ENCODE results near the gene DPY19L3. TPM values are rescaled to one million over a fixed set of nuclear protein-coding genes. Genes with fewer than 3 reads are reported as not detected.

The DPY19L3 gene
- total RNA-seq, result 30.0 and 31.8 TPM in 2 replicates

GRCh38 chr19:32405431-32406160 is at the start of gene DPY19L3:
Gene DPY19L3, plus strand, starts transcription at chr19:32405770. Its CDS starts 2,484 bp downstream, at chr19:32408254.
- H3K27ac ChIP-seq (ENCODE audit: low read depth, low read length), result peak within 1 kb of the TSS; percentile 90
- H3K4me2 ChIP-seq (ENCODE audit: insufficient read depth, low read length), result peak within 1 kb of the TSS; percentile 91
- no peaks in the 10 kb centered on the region for H3K27me3 ChIP-seq (ENCODE audit: insufficient read depth, low read length)
- peaks cover 25% of the 10 kb centered on the region for H3K79me2 ChIP-seq (ENCODE audit: insufficient read depth, low read length)
- TF ChIP-seq CTCF (IDR thresholded peaks at IDR 0.05; ENCODE audit: extremely low read depth, low read depth, low read length), result no peak
- peak within 1 kb of the TSS; percentile 87 for H2AFZ ChIP-seq (ENCODE audit: low read length)
- H3K9me3 ChIP-seq (ENCODE audit: low read depth, low read length), result no peaks in the 10 kb centered on the region
- DNase-seq (ENCODE audit: insufficient read length, low spot score, missing footprints), result peak; percentile 99
- H3K36me3 ChIP-seq (ENCODE audit: insufficient read depth, low read length), result peaks cover 12% of the 10 kb centered on the region
- peak within 1 kb of the TSS; percentile 88 for H3K4me3 ChIP-seq (ENCODE audit: insufficient read depth, low read length)
- H3K4me1 ChIP-seq (ENCODE audit: insufficient read depth, low read length), result peaks cover 15% of the 10 kb centered on the region
- H4K20me1 ChIP-seq (ENCODE audit: insufficient read depth, low read length), result no peaks in the 10 kb centered on the region

- no peak overlapping the region for H3K27ac ChIP-seq (ENCODE audit: low read depth, low read length)
- peaks cover 2% of the 10 kb centered on the region for H3K4me1 ChIP-seq (ENCODE audit: insufficient read depth, low read length)
- TF ChIP-seq CTCF (IDR thresholded peaks at IDR 0.05; ENCODE audit: extremely low read depth, low read depth, low read length), result peak; percentile 31
- H3K4me2 ChIP-seq (ENCODE audit: insufficient read depth, low read length), result no peak overlapping the region
- peaks cover 28% of the 10 kb centered on the region for H4K20me1 ChIP-seq (ENCODE audit: insufficient read depth, low read length)
- DNase-seq (ENCODE audit: insufficient read length, low spot score, missing footprints), result no peak
- no peaks in the 10 kb centered on the region for H3K9me3 ChIP-seq (ENCODE audit: low read depth, low read length)
- no peaks in the 10 kb centered on the region for H3K27me3 ChIP-seq (ENCODE audit: insufficient read depth, low read length)
- no peak overlapping the region for H3K4me3 ChIP-seq (ENCODE audit: insufficient read depth, low read length)
- H3K36me3 ChIP-seq (ENCODE audit: insufficient read depth, low read length), result peaks cover 76% of the 10 kb centered on the region
- H3K79me2 ChIP-seq (ENCODE audit: insufficient read depth, low read length), result peaks cover 70% of the 10 kb centered on the region
- H2AFZ ChIP-seq (ENCODE audit: low read length), result no peak overlapping the region
Observed at GRCh38 chr19:32357720-32358119, 47.9 kb upstream of the DPY19L3 start.

- no peak overlapping the region for H3K27ac ChIP-seq (ENCODE audit: low read depth, low read length)
- no peak for TF ChIP-seq CTCF (IDR thresholded peaks at IDR 0.05; ENCODE audit: extremely low read depth, low read depth, low read length)
- no peak overlapping the region for H3K4me2 ChIP-seq (ENCODE audit: insufficient read depth, low read length)
- H3K9me3 ChIP-seq (ENCODE audit: low read depth, low read length), result no peaks in the 10 kb centered on the region
- peaks cover 23% of the 10 kb centered on the region for H4K20me1 ChIP-seq (ENCODE audit: insufficient read depth, low read length)
- no peak overlapping the region for H2AFZ ChIP-seq (ENCODE audit: low read length)
- peaks cover 75% of the 10 kb centered on the region for H3K36me3 ChIP-seq (ENCODE audit: insufficient read depth, low read length)
- H3K4me1 ChIP-seq (ENCODE audit: insufficient read depth, low read length), result peaks cover 6% of the 10 kb centered on the region
- H3K27me3 ChIP-seq (ENCODE audit: insufficient read depth, low read length), result no peaks in the 10 kb centered on the region
- no peak overlapping the region for H3K4me3 ChIP-seq (ENCODE audit: insufficient read depth, low read length)
- DNase-seq (ENCODE audit: insufficient read length, low spot score, missing footprints), result no peak
- peaks cover 70% of the 10 kb centered on the region for H3K79me2 ChIP-seq (ENCODE audit: insufficient read depth, low read length)
Observed at GRCh38 chr19:32358321-32358720, 47.2 kb upstream of the DPY19L3 start.

GRCh38 chr19:32359581-32359980 is 46.0 kb upstream of the DPY19L3 start:
- Histone ChIP-seq H3K36me3 (ENCODE audit: insufficient read depth, low read length) (peaks cover 67% of the 10 kb centered on the region), H4K20me1 (ENCODE audit: insufficient read depth, low read length) (peaks cover 11% of the 10 kb centered on the region)

More at GRCh38 chr19:32359581-32359980, 46.0 kb upstream of the DPY19L3 start:
- peaks cover 11% of the 10 kb centered on the region for H3K4me1 ChIP-seq (ENCODE audit: insufficient read depth, low read length)
- DNase-seq (ENCODE audit: insufficient read length, low spot score, missing footprints), result no peak
- TF ChIP-seq CTCF (IDR thresholded peaks at IDR 0.05; ENCODE audit: extremely low read depth, low read depth, low read length), result no peak
- peaks cover 67% of the 10 kb centered on the region for H3K79me2 ChIP-seq (ENCODE audit: insufficient read depth, low read length)
- no peaks in the 10 kb centered on the region for H3K27me3 ChIP-seq (ENCODE audit: insufficient read depth, low read length)
- no peak overlapping the region for H3K4me2 ChIP-seq (ENCODE audit: insufficient read depth, low read length)
- H3K9me3 ChIP-seq (ENCODE audit: low read depth, low read length), result no peaks in the 10 kb centered on the region
- no peak overlapping the region for H3K4me3 ChIP-seq (ENCODE audit: insufficient read depth, low read length)
- no peak overlapping the region for H2AFZ ChIP-seq (ENCODE audit: low read length)
- H3K27ac ChIP-seq (ENCODE audit: low read depth, low read length), result no peak overlapping the region
